ENCODE data around the gene SLC26A11.

- TF ChIP-seq CTCF (conservative IDR thresholded peaks at IDR 0.05 in 1 of 2, IDR thresholded peaks at IDR 0.05 in 1 of 2; ENCODE audit: extremely low read depth in 1 of 2, insufficient read depth in 1 of 2, low read depth in 1 of 2, low read length in 2 of 2): no peak
- no peak for TF ChIP-seq EZH2 (IDR thresholded peaks at IDR 0.05; ENCODE audit: borderline replicate concordance, low read length)
Measured at GRCh38 chr17:80182845-80183223, 37.4 kb upstream of the SLC26A11 start.
